Kidney epithelial cell (primary cell): ENCODE data around the gene NUP98. TPM values are rescaled to one million over a fixed set of nuclear protein-coding genes. Genes with fewer than 3 reads are reported as not detected.
"Not testable (repeated sequence)": the region's sequence is repeated elsewhere in the genome, so short reads cannot be mapped to it uniquely, and the experiment has no call there.

Source experiments
- DNase-seq: peaks from one replicate; pipeline ENCODE4 v3.0.0-alpha.2; 2010; ENCODE audit warnings: low read depth
- H3K27me3 ChIP-seq: 2 replicates; pipeline ENCODE4 v1.6.0; 2011; ENCODE audit warnings: low read length; ENCODE audit not compliant: control insufficient read depth, insufficient read depth
- H3K36me3 ChIP-seq: 2 replicates; pipeline ENCODE4 v1.5.1; 2011; ENCODE audit warnings: low read length; ENCODE audit not compliant: control insufficient read depth, insufficient read depth
- H3K4me3 ChIP-seq: 2 replicates; pipeline ENCODE4 v1.5.1; 2011; ENCODE audit warnings: low read depth, mild to moderate bottlenecking, control low read depth, low read length
- CTCF ChIP-seq: IDR thresholded peaks from 2 replicates; pipeline ENCODE4 v1.5.1; 2011; ENCODE audit warnings: mild to moderate bottlenecking, moderate library complexity, low read length, control low read depth, inconsistent platforms; ENCODE audit not compliant: insufficient read depth, poor library complexity, severe bottlenecking
- total RNA-seq: library from RNA; depleted of rRNA; stranded (reverse); fragments of >200 nt; gene quantifications from 2 replicates; pipeline ENCODE4 v1.2.3, GENCODE V29; 2015

Gene NUP98
- total RNA-seq, 1 donor from 2014 or later, result 94.0 TPM

- H3K27me3 ChIP-seq, result no peaks in the 10 kb centered on the region
Observed at GRCh38 chr11:3820971-3821370, 23.6 kb upstream of the NUP98 start.

GRCh38 chr11:3817181-3817800, 19.9 kb upstream of the NUP98 start:
- TF ChIP-seq CTCF, result no peak
- no peak for DNase-seq
- Histone ChIP-seq H3K36me3 (no peaks in the 10 kb centered on the region), H3K27me3 (no peaks in the 10 kb centered on the region), H3K4me3 (no peak overlapping the region)

More at GRCh38 chr11:3820971-3821370, 23.6 kb upstream of the NUP98 start:
- no peak for DNase-seq
- H3K36me3 ChIP-seq, result no peaks in the 10 kb centered on the region
- no peak for TF ChIP-seq CTCF
- no peak overlapping the region for H3K4me3 ChIP-seq

GRCh38 chr11:3816673-3817072, 19.3 kb upstream of the NUP98 start:
- TF ChIP-seq CTCF, result no peak
- no peaks in the 10 kb centered on the region for H3K27me3 ChIP-seq
- H3K36me3 ChIP-seq, result no peaks in the 10 kb centered on the region
- no peak for DNase-seq
- H3K4me3 ChIP-seq, result no peak overlapping the region

GRCh38 chr11:3815845-3816244, 18.5 kb upstream of the NUP98 start:
- DNase-seq, result no peak
- Histone ChIP-seq H3K4me3 (no peak overlapping the region), H3K36me3 (no peaks in the 10 kb centered on the region), H3K27me3 (no peaks in the 10 kb centered on the region)
- no peak for TF ChIP-seq CTCF

- not testable (repeated sequence) for H3K36me3 ChIP-seq, H3K27me3 ChIP-seq, H3K4me3 ChIP-seq, DNase-seq
Observed at GRCh38 chr11:3814832-3815231, 17.5 kb upstream of the NUP98 start.

- Histone ChIP-seq H3K36me3 (no peaks in the 10 kb centered on the region), H3K4me3 (no peak overlapping the region), H3K27me3 (no peaks in the 10 kb centered on the region)
- no peak for DNase-seq
- no peak for TF ChIP-seq CTCF
Observed at GRCh38 chr11:3810951-3811350, 13.6 kb upstream of the NUP98 start.
